Lower lobe of right lung (tissue), 2 donors: ENCODE data around the gene GRAP2. TPM values are rescaled to one million over a fixed set of nuclear protein-coding genes. Genes with fewer than 3 reads are reported as not detected.

Source experiments
- ATAC-seq, 2 donors: fragments of 200-7000 bp; cut with Tn5 transposase; one replicate each; pipeline ENCODE4 v1.9.1; 2020 to 2022; ENCODE audit warnings: mild to moderate bottlenecking in 2 of 2, moderate library complexity in 2 of 2
- DNase-seq: peaks from one replicate; pipeline ENCODE4 v3.0.0-alpha.2; 2020
- H3K27ac ChIP-seq: fragments of 200-600 bp; one replicate; pipeline ENCODE4 v1.8.0; 2022
- H3K27me3 ChIP-seq: fragments of 200-600 bp; one replicate; pipeline ENCODE4 v1.8.0; 2022; ENCODE audit warnings: low read depth
- H3K36me3 ChIP-seq: fragments of 200-600 bp; one replicate; pipeline ENCODE4 v1.8.0; 2022; ENCODE audit warnings: mild to moderate bottlenecking
- H3K4me1 ChIP-seq: fragments of 200-600 bp; one replicate; pipeline ENCODE4 v1.8.0; 2022
- H3K4me3 ChIP-seq: fragments of 200-600 bp; one replicate; pipeline ENCODE4 v1.8.0; 2022; ENCODE audit warnings: mild to moderate bottlenecking
- H3K9me3 ChIP-seq: fragments of 200-600 bp; one replicate; pipeline ENCODE4 v1.8.0; 2022
- intact Hi-C: fragments of 100-400 bp; cut with DNase I; formaldehyde crosslinking; loops from one replicate; pipeline ENCODE4 v1.11.0; 2022
- total RNA-seq: library from RNA; stranded (reverse); fragmentation: NEBNext Ultra II Directional; extraction: Animal tissue kit (Norgen Biotek cat#: 25700); gene quantifications from one replicate; pipeline ENCODE4 v1.2.1, GENCODE V29; 2021
- TF ChIP-seq, protein P1 (sequence below): fragments of 200-600 bp; IDR thresholded peaks from one replicate; pipeline ENCODE4 v1.8.0; 2022; ENCODE audit warnings: antibody characterized with exemption, mild to moderate bottlenecking
- donor health status: DM: no; HTN: yes; CAD: no; lungs with severe emphysema.

The GRAP2 gene
- total RNA-seq, 1 donor from 2014 or later = 9.5 TPM

DNA sequence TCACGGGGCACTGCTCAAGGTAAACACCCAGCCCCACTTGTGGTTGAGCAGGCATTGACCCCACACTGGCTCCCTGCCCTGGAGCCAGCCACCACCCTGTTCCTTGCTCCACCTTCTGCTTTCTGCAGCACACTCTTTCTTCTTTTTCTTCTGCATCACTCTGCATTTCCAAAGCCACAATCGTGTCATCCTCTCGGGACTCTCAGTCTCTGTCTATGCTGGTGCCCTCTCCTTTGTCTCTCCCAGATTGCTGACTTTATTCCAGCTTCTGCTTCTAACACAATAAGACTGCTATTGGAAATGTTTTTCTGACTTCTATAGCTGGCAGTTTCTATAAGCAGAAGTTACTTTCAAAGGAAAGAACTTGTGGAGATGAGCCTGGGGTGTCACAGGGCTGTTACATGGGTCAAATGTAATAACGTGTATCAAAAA lies 14.4 kb downstream of the GRAP2 start:
- Histone ChIP-seq H3K4me1 (peaks cover 23% of the 10 kb centered on the region), H3K27me3 (peaks cover 65% of the 10 kb centered on the region), H3K9me3 (no peaks in the 10 kb centered on the region), H3K27ac (no peak overlapping the region), H3K36me3 (no peaks in the 10 kb centered on the region), H3K4me3 (no peak overlapping the region)
- intact Hi-C loops = no loop called here
- ATAC-seq (no peak), DNase-seq (no peak)
- TF ChIP-seq, protein P1, sequence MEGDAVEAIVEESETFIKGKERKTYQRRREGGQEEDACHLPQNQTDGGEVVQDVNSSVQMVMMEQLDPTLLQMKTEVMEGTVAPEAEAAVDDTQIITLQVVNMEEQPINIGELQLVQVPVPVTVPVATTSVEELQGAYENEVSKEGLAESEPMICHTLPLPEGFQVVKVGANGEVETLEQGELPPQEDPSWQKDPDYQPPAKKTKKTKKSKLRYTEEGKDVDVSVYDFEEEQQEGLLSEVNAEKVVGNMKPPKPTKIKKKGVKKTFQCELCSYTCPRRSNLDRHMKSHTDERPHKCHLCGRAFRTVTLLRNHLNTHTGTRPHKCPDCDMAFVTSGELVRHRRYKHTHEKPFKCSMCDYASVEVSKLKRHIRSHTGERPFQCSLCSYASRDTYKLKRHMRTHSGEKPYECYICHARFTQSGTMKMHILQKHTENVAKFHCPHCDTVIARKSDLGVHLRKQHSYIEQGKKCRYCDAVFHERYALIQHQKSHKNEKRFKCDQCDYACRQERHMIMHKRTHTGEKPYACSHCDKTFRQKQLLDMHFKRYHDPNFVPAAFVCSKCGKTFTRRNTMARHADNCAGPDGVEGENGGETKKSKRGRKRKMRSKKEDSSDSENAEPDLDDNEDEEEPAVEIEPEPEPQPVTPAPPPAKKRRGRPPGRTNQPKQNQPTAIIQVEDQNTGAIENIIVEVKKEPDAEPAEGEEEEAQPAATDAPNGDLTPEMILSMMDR = no peak

DNA sequence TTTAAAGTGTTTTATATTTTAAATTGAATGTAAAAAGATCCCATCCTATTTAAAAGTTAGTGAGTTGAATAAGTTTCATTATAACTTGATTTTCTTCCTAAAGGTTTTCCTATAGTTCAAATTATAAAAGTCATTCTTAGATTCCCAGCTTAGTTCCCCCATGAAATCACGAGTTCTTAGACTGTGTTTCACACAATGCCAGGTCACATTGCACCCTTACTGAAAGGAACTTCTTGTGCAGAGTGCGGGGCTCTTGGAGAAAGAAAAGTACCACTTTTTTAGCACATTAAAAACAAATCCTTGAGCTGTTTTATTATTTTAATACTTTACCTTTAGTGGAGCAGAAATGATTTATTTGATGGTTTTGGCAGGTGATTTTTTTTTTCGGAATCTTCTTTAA lies 15.6 kb downstream of the GRAP2 start:
- Histone ChIP-seq H3K4me1 (peaks cover 23% of the 10 kb centered on the region), H3K4me3 (no peak overlapping the region), H3K27ac (no peak overlapping the region), H3K27me3 (peaks cover 57% of the 10 kb centered on the region), H3K9me3 (no peaks in the 10 kb centered on the region), H3K36me3 (no peaks in the 10 kb centered on the region)
- DNase-seq = no peak
- TF ChIP-seq, protein P1 = no peak
- intact Hi-C loops = no loop called here
- ATAC-seq = no peak

DNA sequence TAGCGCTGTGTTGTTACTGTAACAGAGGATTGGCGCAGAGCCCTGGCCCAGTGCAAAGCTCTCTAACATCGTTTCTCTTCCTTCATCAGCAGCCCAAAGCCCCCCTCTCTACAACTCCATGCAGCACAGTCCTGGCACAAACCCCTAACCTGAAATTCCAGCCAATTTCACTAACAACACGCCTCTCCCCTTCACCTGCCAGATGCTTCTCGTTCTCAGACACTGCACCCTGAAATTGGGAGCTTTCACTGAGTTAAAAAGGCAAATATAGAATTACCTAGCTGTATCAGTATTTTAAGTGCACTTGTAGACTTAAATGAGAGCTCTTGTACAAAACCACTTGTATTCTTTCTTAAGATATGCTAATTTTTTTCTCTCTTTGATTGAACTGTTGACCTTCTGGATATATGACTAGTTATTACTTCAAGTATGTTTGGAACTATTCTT lies 16.3 kb downstream of the GRAP2 start:
- peaks cover 53% of the 10 kb centered on the region for H3K27me3 ChIP-seq
- TF ChIP-seq, protein P1 = no peak
- intact Hi-C loops = no loop called here
- ATAC-seq (peak; percentile 77 to 83), DNase-seq (no peak)
- no peak overlapping the region for H3K4me3 ChIP-seq
- H3K36me3 ChIP-seq = no peaks in the 10 kb centered on the region
- peaks cover 23% of the 10 kb centered on the region for H3K4me1 ChIP-seq
- H3K9me3 ChIP-seq = no peaks in the 10 kb centered on the region
- no peak overlapping the region for H3K27ac ChIP-seq

DNA sequence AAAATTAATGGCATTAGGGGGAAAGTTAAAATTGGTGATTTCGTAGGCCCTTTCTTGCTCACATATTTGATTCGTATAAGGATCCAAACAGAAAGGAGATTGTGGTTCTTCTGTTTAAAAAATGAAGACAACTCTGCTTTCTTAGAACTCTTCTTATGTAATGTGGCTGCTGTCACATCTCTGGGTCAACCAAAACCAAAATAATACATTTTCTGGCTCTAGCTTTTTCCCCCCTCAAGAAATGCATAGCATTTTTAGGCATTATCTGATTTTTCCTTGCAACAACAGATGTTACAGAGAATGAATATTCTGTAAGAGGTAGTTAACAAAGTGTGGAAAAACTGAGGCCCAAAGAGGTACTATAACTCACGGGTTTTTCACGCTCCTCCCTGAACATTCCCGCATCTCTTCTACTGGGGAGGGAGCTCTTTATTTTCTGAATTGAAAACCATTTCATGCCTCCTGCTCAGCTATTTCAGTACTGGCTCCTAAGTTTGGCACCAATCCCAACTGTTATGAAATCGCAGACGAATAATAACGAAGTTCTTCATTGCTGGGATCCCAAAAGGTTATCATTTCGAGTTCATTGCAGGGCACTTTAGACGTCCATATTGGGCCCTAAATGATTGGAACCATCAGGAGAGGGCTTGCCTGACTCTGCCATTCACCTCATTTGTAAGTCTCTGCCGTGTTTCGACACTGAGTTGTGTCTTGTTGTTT lies 17.1 kb downstream of the GRAP2 start:
- H3K4me1 ChIP-seq = peaks cover 23% of the 10 kb centered on the region
- peaks cover 49% of the 10 kb centered on the region for H3K27me3 ChIP-seq
- no peaks in the 10 kb centered on the region for H3K36me3 ChIP-seq
- H3K9me3 ChIP-seq = no peaks in the 10 kb centered on the region
- intact Hi-C loops = no loop called here
- no peak for DNase-seq
- H3K27ac ChIP-seq = no peak overlapping the region
- no peak overlapping the region for H3K4me3 ChIP-seq
- TF ChIP-seq, protein P1 = no peak
- no peak for ATAC-seq

DNA sequence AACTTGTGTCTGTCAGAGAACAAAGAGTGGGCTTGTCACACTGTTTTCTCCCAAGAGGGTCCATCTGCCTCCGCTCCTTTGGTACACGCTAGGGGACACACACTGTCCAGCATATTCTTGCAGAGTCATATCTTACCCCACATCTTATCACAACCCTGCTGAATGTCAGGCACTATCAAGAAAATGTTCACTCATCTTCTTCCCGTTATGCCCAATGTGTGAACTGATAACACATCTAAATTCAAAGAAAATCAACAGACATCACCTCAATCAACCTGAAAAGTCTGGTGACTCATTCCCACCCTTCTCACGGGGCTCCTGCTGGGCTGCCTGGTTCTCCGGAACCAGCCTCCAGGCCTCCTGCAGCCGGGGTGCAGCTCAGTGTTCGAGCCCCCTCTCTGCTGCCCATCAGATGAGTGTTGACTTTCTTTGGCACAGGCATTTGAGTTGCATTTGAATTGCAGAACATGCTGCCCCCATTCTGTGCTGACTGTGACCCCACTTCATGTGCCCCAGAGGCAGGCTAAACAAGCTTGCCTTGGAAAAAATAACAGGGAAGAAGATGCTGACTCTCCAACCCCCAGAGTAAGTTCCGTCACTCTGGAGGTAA lies 19.4 kb downstream of the GRAP2 start:
- Histone ChIP-seq H3K4me3 (no peak overlapping the region), H3K36me3 (no peaks in the 10 kb centered on the region), H3K9me3 (no peaks in the 10 kb centered on the region), H3K27ac (no peak overlapping the region), H3K4me1 (peaks cover 23% of the 10 kb centered on the region), H3K27me3 (peaks cover 40% of the 10 kb centered on the region)
- intact Hi-C loops = no loop called here
- no peak for DNase-seq
- TF ChIP-seq, protein P1 = no peak
- no peak for ATAC-seq
